NAMALWA (cell line): Measurements from ENCODE around the gene ACKR4.
A peak's percentile ranks its signal among the peaks of the same experiment; 100 is the strongest.

ENCODE experiments used
- DNase-seq: peaks from one replicate; pipeline ENCODE4 v3.0.0-alpha.2; 2015; ENCODE audit warnings: low spot score

The ACKR4 gene

GRCh38 chr3:132641837-132642538, 44.9 kb downstream of the ACKR4 start:
- DNase-seq = peak; percentile 76

GRCh38 chr3:132642539-132642847, 45.4 kb downstream of the ACKR4 start:
- DNase-seq = no peak

GRCh38 chr3:132643366-132643765, 46.3 kb downstream of the ACKR4 start:
- DNase-seq = no peak

GRCh38 chr3:132645058-132645457, 48.0 kb downstream of the ACKR4 start:
- no peak for DNase-seq

GRCh38 chr3:132650153-132650552, 53.1 kb downstream of the ACKR4 start:
- no peak for DNase-seq
